HepG2 (cell line): ENCODE data around the gene TMEM141. TPM values are rescaled to one million over a fixed set of nuclear protein-coding genes. Genes with fewer than 3 reads are reported as not detected.

Experiments used
- AGO1 ChIP-seq: fragments of 200-400 bp; formaldehyde crosslinking; IDR thresholded peaks from 2 replicates; pipeline ENCODE4 v1.6.1; 2017; ENCODE audit warnings: mild to moderate bottlenecking, low read depth, low read length, moderate library complexity; ENCODE audit not compliant: poor library complexity, severe bottlenecking
- FLYWCH1 ChIP-seq: sonication (generic); formaldehyde crosslinking; IDR thresholded peaks from 2 replicates; pipeline ENCODE4 v1.8.1; 2023; ENCODE audit warnings: mild to moderate bottlenecking, missing genetic modification reagents
- GTF2F1 ChIP-seq: fragments of 150-350 bp; IDR thresholded peaks from 2 replicates; pipeline ENCODE4 v1.6.1; 2014; ENCODE audit warnings: low read length
- PPARG ChIP-seq: conservative IDR thresholded peaks from 2 replicates; pipeline ENCODE4 v1.6.1; 2016; ENCODE audit warnings: missing biosample characterization, missing genetic modification reagents
- RBAK ChIP-seq: sonication (generic); formaldehyde crosslinking; IDR thresholded peaks from 2 replicates; pipeline ENCODE4 v1.5.1; 2020; ENCODE audit warnings: mild to moderate bottlenecking, missing genetic modification reagents
- RBFOX2 ChIP-seq: fragments of 200-400 bp; formaldehyde crosslinking; IDR thresholded peaks from 2 replicates; pipeline ENCODE4 v1.6.1; 2017; ENCODE audit warnings: low read depth, mild to moderate bottlenecking, low read length
- SMAD9 ChIP-seq: sonication (generic); formaldehyde crosslinking; IDR thresholded peaks from 2 replicates; pipeline ENCODE4 v1.5.1; 2020; ENCODE audit warnings: mild to moderate bottlenecking, missing genetic modification reagents
- ZBTB21 ChIP-seq: sonication (generic); formaldehyde crosslinking; IDR thresholded peaks from 2 replicates; pipeline ENCODE4 v1.4.0; 2020; ENCODE audit warnings: missing genetic modification reagents
- ZBTB33 ChIP-seq: sonication (generic); formaldehyde crosslinking; IDR thresholded peaks from 2 replicates; pipeline ENCODE4 v1.4.0; 2020; ENCODE audit warnings: missing genetic modification reagents
- ZNF556 ChIP-seq: sonication (generic); formaldehyde crosslinking; IDR thresholded peaks from 2 replicates; pipeline ENCODE4 v1.4.0; 2020; ENCODE audit warnings: mild to moderate bottlenecking, missing genetic modification reagents, borderline replicate concordance
- ZNF800 ChIP-seq: sonication (generic); formaldehyde crosslinking; IDR thresholded peaks from 2 replicates; pipeline ENCODE4 v1.4.0; 2020; ENCODE audit warnings: missing genetic modification reagents
- polyA plus RNA-seq, 8 experiments: library from polyadenylated mRNA; depleted of rRNA in 3 of 8; stranded (reverse) in 7 of 8; unstranded in 1 of 8; fragments of >200 nt; fragmentation: Illumina TruSeq in 4 of 8; extraction: Trizol in 4 of 8; gene quantifications; 2 replicates each; pipeline versions ENCODE4 v1.2.1 to v1.2.3, GENCODE V29; 2011 to 2016; ENCODE audit warnings: low read depth in 4 of 8, missing spikeins in 1 of 8, mixed read lengths in 1 of 8; ENCODE audit not compliant: insufficient read depth in 1 of 8
- total RNA-seq, 5 experiments: library from RNA; depleted of rRNA; stranded (reverse); fragments of >200 nt; fragmentation: Illumina TruSeq; extraction: Trizol; gene quantifications; 2 replicates each; pipeline ENCODE4 v1.2.3, GENCODE V29; 2016; ENCODE audit warnings: low read depth in 1 of 5
- TF ChIP-seq, protein P1 (sequence below): sonication (generic); formaldehyde crosslinking; IDR thresholded peaks from 2 replicates; pipeline ENCODE4 v1.5.0; 2020; ENCODE audit warnings: mild to moderate bottlenecking, missing genetic modification reagents, borderline replicate concordance
- TF ChIP-seq, protein P2 (sequence below): IDR thresholded peaks from 2 replicates; pipeline ENCODE4 v1.6.1; 2016; ENCODE audit warnings: missing compliant biosample characterization, missing genetic modification reagents, borderline replicate concordance
- TF ChIP-seq, protein P3 (sequence below): sonication (generic); formaldehyde crosslinking; IDR thresholded peaks from 2 replicates; pipeline ENCODE4 v1.5.0; 2020; ENCODE audit warnings: missing genetic modification reagents
- TF ChIP-seq, protein P4 (sequence below): sonication (generic); formaldehyde crosslinking; IDR thresholded peaks from 2 replicates; pipeline ENCODE4 v1.5.0; 2020; ENCODE audit warnings: mild to moderate bottlenecking, missing genetic modification reagents

TMEM141 gene
- total and polyA plus RNA-seq, 2 of the 13 experiments (the other 11 are each of a cell fraction or from before 2014, with no cell fraction given): 81.0 to 202 TPM

GRCh38 chr9:136796238-136796774, 5.2 kb downstream of the TMEM141 start, which contains the start of gene CCDC183 (continued):
- TF ChIP-seq, protein P1, sequence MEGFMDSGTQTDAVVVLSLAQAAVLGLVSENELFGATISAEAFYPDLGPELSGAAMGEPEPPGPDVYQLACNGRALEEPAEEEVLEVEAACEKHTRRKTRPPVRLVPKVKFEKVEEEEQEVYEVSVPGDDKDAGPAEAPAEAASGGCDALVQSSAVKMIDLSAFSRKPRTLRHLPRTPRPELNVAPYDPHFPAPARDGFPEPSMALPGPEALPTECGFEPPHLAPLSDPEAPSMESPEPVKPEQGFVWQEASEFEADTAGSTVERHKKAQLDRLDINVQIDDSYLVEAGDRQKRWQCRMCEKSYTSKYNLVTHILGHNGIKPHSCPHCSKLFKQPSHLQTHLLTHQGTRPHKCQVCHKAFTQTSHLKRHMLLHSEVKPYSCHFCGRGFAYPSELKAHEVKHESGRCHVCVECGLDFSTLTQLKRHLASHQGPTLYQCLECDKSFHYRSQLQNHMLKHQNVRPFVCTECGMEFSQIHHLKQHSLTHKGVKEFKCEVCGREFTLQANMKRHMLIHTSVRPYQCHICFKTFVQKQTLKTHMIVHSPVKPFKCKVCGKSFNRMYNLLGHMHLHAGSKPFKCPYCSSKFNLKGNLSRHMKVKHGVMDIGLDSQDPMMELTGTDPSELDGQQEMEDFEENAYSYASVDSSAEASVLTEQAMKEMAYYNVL: peak; percentile 59; the same call in 1 of the 2 replicates
- TF ChIP-seq ZBTB33 (CRISPR knock-in tag) (no peak), AGO1 (peak; percentile 87), ZNF556 (0 out of 2 replicates have a peak, but pooled peaks have one; percentile 25), RBAK (no peak), PPARG (CRISPR knock-in tag) (no peak), GTF2F1 (no peak), SMAD9 (no peak), ZBTB21 (CRISPR knock-in tag) (no peak), FLYWCH1 (CRISPR knock-in tag) (no peak), ZNF800 (CRISPR knock-in tag) (0 out of 2 replicates have a peak, but pooled peaks have one; percentile 9), RBFOX2 (0 out of 2 replicates have a peak, but pooled peaks have one; percentile 54)
- TF ChIP-seq, protein P2, sequence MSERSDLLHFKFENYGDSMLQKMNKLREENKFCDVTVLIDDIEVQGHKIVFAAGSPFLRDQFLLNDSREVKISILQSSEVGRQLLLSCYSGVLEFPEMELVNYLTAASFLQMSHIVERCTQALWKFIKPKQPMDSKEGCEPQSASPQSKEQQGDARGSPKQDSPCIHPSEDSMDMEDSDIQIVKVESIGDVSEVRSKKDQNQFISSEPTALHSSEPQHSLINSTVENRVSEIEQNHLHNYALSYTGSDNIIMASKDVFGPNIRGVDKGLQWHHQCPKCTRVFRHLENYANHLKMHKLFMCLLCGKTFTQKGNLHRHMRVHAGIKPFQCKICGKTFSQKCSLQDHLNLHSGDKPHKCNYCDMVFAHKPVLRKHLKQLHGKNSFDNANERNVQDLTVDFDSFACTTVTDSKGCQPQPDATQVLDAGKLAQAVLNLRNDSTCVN (CRISPR knock-in tag): no peak
- TF ChIP-seq, protein P3, sequence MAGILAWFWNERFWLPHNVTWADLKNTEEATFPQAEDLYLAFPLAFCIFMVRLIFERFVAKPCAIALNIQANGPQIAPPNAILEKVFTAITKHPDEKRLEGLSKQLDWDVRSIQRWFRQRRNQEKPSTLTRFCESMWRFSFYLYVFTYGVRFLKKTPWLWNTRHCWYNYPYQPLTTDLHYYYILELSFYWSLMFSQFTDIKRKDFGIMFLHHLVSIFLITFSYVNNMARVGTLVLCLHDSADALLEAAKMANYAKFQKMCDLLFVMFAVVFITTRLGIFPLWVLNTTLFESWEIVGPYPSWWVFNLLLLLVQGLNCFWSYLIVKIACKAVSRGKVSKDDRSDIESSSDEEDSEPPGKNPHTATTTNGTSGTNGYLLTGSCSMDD (CRISPR knock-in tag): no peak
- TF ChIP-seq, protein P4, sequence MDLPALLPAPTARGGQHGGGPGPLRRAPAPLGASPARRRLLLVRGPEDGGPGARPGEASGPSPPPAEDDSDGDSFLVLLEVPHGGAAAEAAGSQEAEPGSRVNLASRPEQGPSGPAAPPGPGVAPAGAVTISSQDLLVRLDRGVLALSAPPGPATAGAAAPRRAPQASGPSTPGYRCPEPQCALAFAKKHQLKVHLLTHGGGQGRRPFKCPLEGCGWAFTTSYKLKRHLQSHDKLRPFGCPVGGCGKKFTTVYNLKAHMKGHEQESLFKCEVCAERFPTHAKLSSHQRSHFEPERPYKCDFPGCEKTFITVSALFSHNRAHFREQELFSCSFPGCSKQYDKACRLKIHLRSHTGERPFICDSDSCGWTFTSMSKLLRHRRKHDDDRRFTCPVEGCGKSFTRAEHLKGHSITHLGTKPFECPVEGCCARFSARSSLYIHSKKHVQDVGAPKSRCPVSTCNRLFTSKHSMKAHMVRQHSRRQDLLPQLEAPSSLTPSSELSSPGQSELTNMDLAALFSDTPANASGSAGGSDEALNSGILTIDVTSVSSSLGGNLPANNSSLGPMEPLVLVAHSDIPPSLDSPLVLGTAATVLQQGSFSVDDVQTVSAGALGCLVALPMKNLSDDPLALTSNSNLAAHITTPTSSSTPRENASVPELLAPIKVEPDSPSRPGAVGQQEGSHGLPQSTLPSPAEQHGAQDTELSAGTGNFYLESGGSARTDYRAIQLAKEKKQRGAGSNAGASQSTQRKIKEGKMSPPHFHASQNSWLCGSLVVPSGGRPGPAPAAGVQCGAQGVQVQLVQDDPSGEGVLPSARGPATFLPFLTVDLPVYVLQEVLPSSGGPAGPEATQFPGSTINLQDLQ (CRISPR knock-in tag): no peak
